Cardiac ventricle fibroblast (primary cell): ENCODE measurements around the gene GARIN6. TPM values are rescaled to one million over a fixed set of nuclear protein-coding genes. Genes with fewer than 3 reads are reported as not detected.

ENCODE experiments used
- total RNA-seq: library from RNA; depleted of rRNA; stranded (reverse); fragments of >200 nt; gene quantifications from 2 replicates; pipeline ENCODE4 v1.2.3, GENCODE V29; 2015

The GARIN6 gene
- not detected in 2 replicates for total RNA-seq

DNA sequence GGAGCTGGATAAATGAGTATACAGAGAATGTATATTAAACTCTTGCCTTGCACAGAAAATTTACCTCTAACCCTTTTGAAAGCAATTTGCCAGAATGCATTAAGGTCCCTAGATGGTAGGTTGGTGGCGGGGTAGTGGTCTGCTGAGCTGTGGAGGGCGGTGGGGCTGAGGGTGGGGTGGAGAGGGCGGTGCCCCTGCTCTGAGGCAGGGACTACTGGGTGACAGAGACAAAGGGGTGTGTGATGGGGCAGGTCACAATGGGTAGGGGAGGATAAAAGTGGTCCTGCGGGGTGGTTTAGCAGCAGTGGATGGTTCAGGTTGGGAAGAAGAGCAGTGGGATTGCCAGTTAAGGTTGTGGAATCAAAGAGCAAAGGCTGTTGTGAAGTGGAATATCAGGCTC, at the start of gene GARIN6:
Gene GARIN6, plus strand, starts transcription at position 301 of the 400 bp plus-strand sequence. CDS start 422 bp downstream, outside the sequence.

